ENCODE measurements around the gene DHODH. TPM values are rescaled to one million over a fixed set of nuclear protein-coding genes. Genes with fewer than 3 reads are reported as not detected.
"Not testable (repeated sequence)": the region's sequence is repeated elsewhere in the genome, so short reads cannot be mapped to it uniquely, and the experiment has no call there.

DHODH gene
- 10 to 100 TPM; 13.2 to 14.2 (median 13.7) TPM for polyA plus RNA-seq (ENCODE audit: insufficient read length in 3 of 3)

GRCh38 chr16:72008424-72009216, at the start of gene DHODH:
DHODH (plus strand) TSS chr16:72008744; CDS start chr16:72008765, 21 bp downstream.
- DNase-seq (ENCODE audit: low read depth in 3 of 3, low spot score in 2 of 3): peak; percentile 86 to 94 (median 89)

GRCh38 chr16:71961066-71962039, 47.2 kb upstream of the DHODH start:
- DNase-seq (ENCODE audit: low read depth in 3 of 3, low spot score in 2 of 3): peak; percentile 43 to 78 (median 67)

- DNase-seq (ENCODE audit: low read depth in 3 of 3, low spot score in 2 of 3): no peak
Measured at GRCh38 chr16:71963125-71963875, 45.2 kb upstream of the DHODH start.

GRCh38 chr16:71965223-71965622, 43.3 kb upstream of the DHODH start:
- DNase-seq (ENCODE audit: low read depth in 3 of 3, low spot score in 2 of 3): no peak

GRCh38 chr16:71966932-71967331, 41.6 kb upstream of the DHODH start:
- DNase-seq (ENCODE audit: low read depth in 3 of 3, low spot score in 2 of 3): no peak

- DNase-seq (ENCODE audit: low read depth in 3 of 3, low spot score in 2 of 3): no peak
Measured at GRCh38 chr16:71969353-71969752, 39.2 kb upstream of the DHODH start.

- DNase-seq (ENCODE audit: low read depth in 3 of 3, low spot score in 2 of 3): no peak
Measured at GRCh38 chr16:71971571-71971970, 37.0 kb upstream of the DHODH start.

GRCh38 chr16:71972356-71972755, 36.2 kb upstream of the DHODH start:
- no peak for DNase-seq (ENCODE audit: low read depth in 3 of 3, low spot score in 2 of 3)

- no peak for DNase-seq (ENCODE audit: low read depth in 3 of 3, low spot score in 2 of 3)
Measured at GRCh38 chr16:71973001-71973400, 35.5 kb upstream of the DHODH start.

- no peak for DNase-seq (ENCODE audit: low read depth in 3 of 3, low spot score in 2 of 3)
Measured at GRCh38 chr16:71974068-71974818, 34.3 kb upstream of the DHODH start.

GRCh38 chr16:71985262-71985974, 23.1 kb upstream of the DHODH start:
- no peak for DNase-seq (ENCODE audit: low read depth in 3 of 3, low spot score in 2 of 3)

- no peak for DNase-seq (ENCODE audit: low read depth in 3 of 3, low spot score in 2 of 3)
Measured at GRCh38 chr16:71986131-71986530, 22.4 kb upstream of the DHODH start.

GRCh38 chr16:71995038-71995437, 13.5 kb upstream of the DHODH start:
- DNase-seq (ENCODE audit: low read depth in 3 of 3, low spot score in 2 of 3): no peak

GRCh38 chr16:71997578-71997977, 11.0 kb upstream of the DHODH start:
- DNase-seq (ENCODE audit: low read depth in 3 of 3, low spot score in 2 of 3): not testable (repeated sequence)

GRCh38 chr16:72001180-72001874, 7.2 kb upstream of the DHODH start:
- no peak for DNase-seq (ENCODE audit: low read depth in 3 of 3, low spot score in 2 of 3)

GRCh38 chr16:72002619-72003018, 5.9 kb upstream of the DHODH start:
- no peak for DNase-seq (ENCODE audit: low read depth in 3 of 3, low spot score in 2 of 3)

- DNase-seq (ENCODE audit: low read depth in 3 of 3, low spot score in 2 of 3): not testable (repeated sequence)
Measured at GRCh38 chr16:72008065-72008423, 500 bp upstream of the DHODH start.

- DNase-seq (ENCODE audit: low read depth in 3 of 3, low spot score in 2 of 3): no peak
Measured at GRCh38 chr16:72009779-72010178, 1.2 kb downstream of the DHODH start.

- no peak for DNase-seq (ENCODE audit: low read depth in 3 of 3, low spot score in 2 of 3)
Measured at GRCh38 chr16:72012607-72013006, 4.1 kb downstream of the DHODH start.
